Psoas muscle (tissue), 8 donors: ENCODE data around the gene FGF11. TPM values are rescaled to one million over a fixed set of nuclear protein-coding genes. Genes with fewer than 3 reads are reported as not detected.

ENCODE experiments used
- ATAC-seq, 4 donors: fragments of 200-7000 bp; cut with Tn5 transposase; one replicate each; pipeline ENCODE4 v1.9.1; 2020; ENCODE audit warnings: moderate library complexity in 3 of 4, mild to moderate bottlenecking in 2 of 4
- DNase-seq, 2 donors: peaks; one replicate each; pipeline ENCODE4 v3.0.0-alpha.2; 2020
- H3K27ac ChIP-seq: fragments of 200-600 bp; one replicate; pipeline ENCODE4 v1.8.0; 2022
- H3K27me3 ChIP-seq, 3 donors: fragments of 200-600 bp in 1 of 3; one replicate each; pipeline versions ENCODE4 v1.6.1 to v1.8.0; 2013 to 2022; ENCODE audit warnings: low read length in 2 of 3, mild to moderate bottlenecking in 2 of 3, moderate library complexity in 1 of 3; ENCODE audit not compliant: insufficient read depth in 3 of 3
- H3K36me3 ChIP-seq, 2 donors: fragments of 200-600 bp in 1 of 2; one replicate each; pipeline versions ENCODE4 v1.6.1 to v1.8.0; 2013 to 2022; ENCODE audit warnings: low read depth in 1 of 2, mild to moderate bottlenecking in 1 of 2, moderate library complexity in 1 of 2; ENCODE audit not compliant: insufficient read depth in 1 of 2
- H3K4me1 ChIP-seq: fragments of 200-600 bp; one replicate; pipeline ENCODE4 v1.8.0; 2022
- H3K4me3 ChIP-seq: fragments of 200-600 bp; one replicate; pipeline ENCODE4 v1.8.0; 2022; ENCODE audit warnings: mild to moderate bottlenecking
- H3K9me3 ChIP-seq: fragments of 200-600 bp; one replicate; pipeline ENCODE4 v1.8.0; 2022
- CTCF ChIP-seq: fragments of 200-600 bp; IDR thresholded peaks from one replicate; pipeline ENCODE4 v1.8.0; 2022; ENCODE audit warnings: antibody characterized with exemption
- WGBS, 3 donors: extraction: QIAGEN DNeasy Blood & Tissue Kit; methylation state at CpG; one replicate each; pipeline versions ENCODE4 v1.1.6 to v1.1.7; 2013; 5-methylcytosine and 5-hydroxymethylcytosine counted together
- intact Hi-C, 2 donors: fragments of 100-400 bp; cut with DNase I; formaldehyde crosslinking; loops; one replicate each; pipeline versions ENCODE4 v1.11.0 to v1.14.2; 2022
- polyA plus RNA-seq, 3 donors: library from polyadenylated mRNA; stranded (reverse); fragments of 200-250 nt; gene quantifications; one replicate each; pipeline ENCODE4 v1.2.3, GENCODE V29; 2013
- total RNA-seq, 4 donors: library from RNA; stranded (reverse); fragmentation: NEBNext Ultra II Directional in 2 of 4; extraction: Animal tissue kit (Norgen Biotek cat#: 25700) in 2 of 4; gene quantifications; one replicate each; pipeline versions ENCODE4 v1.2.1 to v1.2.4, GENCODE V29; 2021 to 2023
- donor health status: healthy with polysubstance abuse.
- donor health status: DM: no; HTN: no; CAD: no; lungs with moderate emphysema.
- donor health status: Bipolar disorder and iron deficiency.
- donor health status: healthy.
- donor health status: DM: yes; HTN: yes; CAD: no.
- donor health status: DM: no; HTN: no; CAD: no.
- donor health status: DM: no; HTN: no; CAD: no.
- donor health status: DM: yes; HTN: yes; CAD: no.

FGF11 gene
- total and polyA plus RNA-seq, 7 donors, result 2.0 to 21.1 (median 4.4) TPM

- DNase-seq, result no peak
- Histone ChIP-seq H3K4me1 (no peaks in the 10 kb centered on the region), H3K9me3 (no peaks in the 10 kb centered on the region), H3K27ac (no peak within 1 kb of the TSS), H3K27me3 (no peaks in the 10 kb centered on the region), H3K36me3 (no peaks in the 10 kb centered on the region), H3K4me3 (no peak within 1 kb of the TSS)
- intact Hi-C loops, result no loop called here
- 75 to 79% (median 77%) methylated on average over 17 of the region's 17 CpGs for WGBS, 3 donors
- no peak for ATAC-seq
- TF ChIP-seq CTCF, result no peak
These were observed 19.3 kb upstream of the FGF11 start, which contains the start of gene SPEM1 for GRCh38 chr17:7419819-7420610. Gene SPEM1 (plus strand): TSS chr17:7420324. CDS start chr17:7420385, 61 bp downstream.

- no peak overlapping the region for H3K4me3 ChIP-seq
- no peaks in the 10 kb centered on the region for H3K9me3 ChIP-seq
- no peak for DNase-seq
- H3K27ac ChIP-seq, result no peak overlapping the region
- H3K36me3 ChIP-seq, result no peaks in the 10 kb centered on the region
- TF ChIP-seq CTCF, result no peak
- intact Hi-C loops, result no loop called here
- H3K4me1 ChIP-seq, result no peaks in the 10 kb centered on the region
- H3K27me3 ChIP-seq, result no peaks in the 10 kb centered on the region
- ATAC-seq, result no peak
- 93 to 95% (median 94%) methylated on average over 16 of the region's 16 CpGs for WGBS, 3 donors
These were observed 18.1 kb upstream of the FGF11 start for GRCh38 chr17:7421186-7421585.

- DNase-seq, result no peak
These were observed 15.6 kb upstream of the FGF11 start for GRCh38 chr17:7423679-7424078.

GRCh38 chr17:7425316-7425715 lies 14.0 kb upstream of the FGF11 start, which contains the start of gene SPEM2:
Gene SPEM2 (plus strand): TSS chr17:7425616. CDS start chr17:7425689, 73 bp downstream.
- no peaks in the 10 kb centered on the region for H3K9me3 ChIP-seq
- intact Hi-C loops, result no loop called here
- ATAC-seq (no peak), DNase-seq (no peak)
- no peak within 1 kb of the TSS for H3K27ac ChIP-seq
- H3K27me3 ChIP-seq, result no peaks in the 10 kb centered on the region
- H3K4me3 ChIP-seq, result no peak within 1 kb of the TSS
- no peaks in the 10 kb centered on the region for H3K36me3 ChIP-seq
- no peak for TF ChIP-seq CTCF
- 75 to 87% (median 80%) methylated on average over 6 to 7 of the region's 7 CpGs for WGBS, 3 donors
- no peaks in the 10 kb centered on the region for H3K4me1 ChIP-seq

More at GRCh38 chr17:7423679-7424078, 15.6 kb upstream of the FGF11 start:
- TF ChIP-seq CTCF, result no peak
- Histone ChIP-seq H3K27ac (no peak overlapping the region), H3K27me3 (no peaks in the 10 kb centered on the region), H3K36me3 (no peaks in the 10 kb centered on the region), H3K9me3 (no peaks in the 10 kb centered on the region), H3K4me1 (no peaks in the 10 kb centered on the region), H3K4me3 (no peak overlapping the region)
- WGBS, 3 donors, result 61 to 66% (median 63%) methylated on average over 4 of the region's 4 CpGs
- no peak for ATAC-seq
- intact Hi-C loops, result no loop called here
